B cell (primary cell): ENCODE measurements around the gene MPL.

ENCODE experiments used
- CTCF ChIP-seq: fragments of 200-600 bp; IDR thresholded peaks from one replicate; pipeline ENCODE4 v1.8.0; 2022; ENCODE audit warnings: antibody characterized with exemption, mild to moderate bottlenecking
- EZH2 ChIP-seq: IDR thresholded peaks from 2 replicates; pipeline ENCODE4 v1.6.1; 2012; ENCODE audit warnings: borderline replicate concordance, low read depth, mild to moderate bottlenecking, moderate library complexity, low read length; ENCODE audit not compliant: insufficient read depth, poor library complexity, severe bottlenecking

GRCh38 chr1:43304314-43304681 lies 33.3 kb upstream of the MPL start:
- TF ChIP-seq CTCF: no peak
- no peak for TF ChIP-seq EZH2
